Glomerular endothelial cell (primary cell): ENCODE data around the gene SLC25A4. TPM values are rescaled to one million over a fixed set of nuclear protein-coding genes. Genes with fewer than 3 reads are reported as not detected.

ENCODE experiments used
- DNase-seq: peaks from one replicate; pipeline ENCODE4 v3.0.0-alpha.2; 2011; ENCODE audit warnings: low read depth, low spot score; ENCODE audit errors: extremely low read depth
- total RNA-seq: library from RNA; depleted of rRNA; stranded (reverse); fragments of >200 nt; gene quantifications from 2 replicates; pipeline ENCODE4 v1.2.3, GENCODE V29; 2015

SLC25A4 gene
- total RNA-seq, 1 donor from 2014 or later = 14.1 TPM

DNA sequence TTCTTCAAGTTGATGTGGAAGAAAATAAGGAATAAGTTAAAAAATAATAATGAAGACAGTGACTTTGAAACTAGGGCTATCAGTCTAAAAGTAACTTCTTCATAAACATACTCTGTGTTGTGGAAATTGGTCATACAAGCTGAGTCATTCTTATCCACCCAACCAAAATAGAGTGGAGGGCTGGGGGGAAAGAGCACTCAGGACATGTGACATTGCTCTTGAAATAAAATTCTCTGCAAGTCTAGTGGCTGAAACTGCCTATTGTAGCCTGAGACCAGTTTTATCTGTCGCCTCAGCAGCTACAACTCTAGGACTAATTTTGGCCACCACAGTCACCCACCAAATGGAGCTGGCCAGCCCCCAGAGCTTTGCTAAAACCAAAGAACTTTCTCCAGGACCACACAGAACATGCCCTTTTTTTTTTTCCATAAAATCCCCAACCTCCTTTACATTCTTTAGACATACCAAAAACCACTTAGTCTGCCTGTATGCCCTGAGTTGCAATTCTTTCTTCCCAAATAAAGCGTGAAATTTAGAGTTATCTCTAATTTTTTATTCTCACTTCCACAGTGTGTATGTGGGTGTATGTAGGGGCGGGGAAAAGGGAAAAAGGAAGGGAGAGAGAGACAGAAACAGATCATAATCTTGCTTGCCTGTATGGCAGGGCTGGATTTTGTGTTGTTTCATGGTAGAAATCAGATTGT, 23.0 kb upstream of the SLC25A4 start:
- DNase-seq = no peak

DNA sequence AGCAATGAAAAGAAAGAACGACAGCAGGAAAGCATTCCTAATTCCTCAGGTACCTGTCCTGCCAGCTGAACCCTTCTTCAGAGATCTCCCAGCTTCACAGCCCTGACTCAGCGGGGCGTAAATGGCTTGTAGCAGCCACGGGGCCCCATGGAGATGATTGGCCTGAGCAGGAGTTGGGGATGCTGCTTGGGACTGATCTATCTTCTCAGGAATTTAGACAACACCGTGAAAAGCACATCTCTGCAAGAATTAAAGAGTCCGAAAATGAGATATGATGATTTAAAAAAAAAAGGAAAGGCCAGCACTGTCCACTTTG, 22.5 kb upstream of the SLC25A4 start:
- DNase-seq = no peak

DNA sequence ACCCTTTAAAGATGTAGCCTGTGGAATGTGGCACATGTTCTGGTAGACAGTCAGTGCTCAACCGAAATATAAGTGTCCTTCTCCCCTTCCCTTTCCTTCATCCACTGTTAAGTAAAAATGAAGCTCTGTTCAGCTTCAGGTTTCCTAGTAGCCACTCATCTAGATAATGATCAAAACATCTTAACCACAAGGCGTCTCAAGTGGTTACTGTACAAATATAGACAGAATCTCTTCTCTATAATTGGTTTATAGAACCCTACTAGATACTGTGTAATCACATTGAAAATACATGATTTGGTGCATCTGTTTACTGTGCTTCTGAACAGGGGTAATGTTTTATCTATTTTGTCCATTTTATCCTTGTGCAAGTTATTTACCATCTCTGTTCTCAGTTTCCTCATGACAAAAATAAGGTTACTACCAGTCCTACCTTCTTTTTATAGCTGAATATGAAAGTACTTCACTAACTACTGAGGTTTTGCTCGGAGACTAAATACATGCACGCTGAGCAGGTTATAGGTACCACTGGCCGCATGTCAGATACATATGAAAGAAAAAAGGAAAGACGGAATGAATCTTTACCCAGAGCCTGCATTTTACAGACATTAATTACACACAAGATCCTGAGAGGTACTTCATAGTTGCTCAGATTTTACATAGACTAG, 20.3 kb upstream of the SLC25A4 start:
- DNase-seq = no peak

DNA sequence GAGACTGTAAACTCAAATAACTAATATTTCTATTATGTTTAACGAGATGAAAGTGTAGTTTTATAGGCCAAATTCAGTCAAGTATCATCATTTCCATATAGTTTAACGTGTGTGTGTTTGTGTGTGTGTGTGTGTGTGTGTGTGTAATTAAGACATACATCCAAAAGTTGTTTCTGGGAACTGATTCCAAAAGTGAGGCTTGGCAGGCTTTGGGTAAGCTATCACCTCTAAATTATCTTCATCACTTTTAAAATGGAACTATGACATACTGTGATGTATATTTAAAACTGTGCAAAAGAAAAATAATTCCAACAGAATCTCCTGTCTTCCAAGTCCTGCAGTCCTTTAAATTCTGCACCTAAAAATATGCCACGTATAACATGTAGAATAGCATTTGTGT, 19.1 kb upstream of the SLC25A4 start:
- no peak for DNase-seq

DNA sequence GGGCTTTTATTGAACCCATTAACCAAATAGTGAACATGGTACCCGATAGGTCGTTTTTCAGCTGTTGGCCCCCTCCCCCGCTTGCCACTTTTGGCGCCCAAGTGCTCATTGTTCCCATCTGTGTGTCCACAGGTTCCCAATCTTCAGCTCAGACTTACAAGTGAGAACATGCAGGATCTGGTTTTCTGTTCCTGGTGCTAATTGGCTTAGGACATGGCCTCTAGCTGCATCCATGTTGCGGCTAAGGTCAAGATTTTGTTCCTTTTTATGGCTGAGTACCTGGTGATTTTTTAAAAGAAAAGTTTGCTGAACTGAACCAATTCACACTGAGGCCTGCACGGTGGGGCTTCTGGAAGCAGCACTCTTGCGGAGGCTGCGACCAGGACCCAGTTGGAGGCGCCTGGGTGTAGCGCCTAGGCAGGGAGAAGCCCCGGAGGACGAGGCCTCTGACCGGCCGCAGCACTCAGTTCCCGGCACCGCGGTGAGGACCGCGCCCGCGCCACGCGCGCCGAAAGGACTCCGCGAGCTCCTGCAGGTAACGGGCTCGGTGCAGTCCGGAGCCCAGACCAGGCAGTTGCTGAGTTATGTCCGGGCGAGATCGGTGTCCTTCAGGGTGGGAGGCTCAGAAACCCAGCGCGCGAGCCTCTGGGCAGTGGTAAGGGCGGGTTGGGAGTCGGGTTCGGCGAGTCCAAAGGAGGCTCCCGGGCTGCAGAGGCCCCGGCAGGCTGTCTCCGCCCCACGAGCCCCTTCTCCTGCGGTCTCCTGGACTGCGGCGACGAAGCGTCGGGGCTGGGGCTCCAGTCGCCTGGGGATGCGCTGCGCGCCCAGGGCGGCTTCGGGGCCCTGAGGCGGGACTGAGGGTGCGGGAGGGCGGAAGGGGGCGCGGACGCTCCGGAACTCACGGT, 15.8 kb upstream of the SLC25A4 start:
- DNase-seq = no peak

DNA sequence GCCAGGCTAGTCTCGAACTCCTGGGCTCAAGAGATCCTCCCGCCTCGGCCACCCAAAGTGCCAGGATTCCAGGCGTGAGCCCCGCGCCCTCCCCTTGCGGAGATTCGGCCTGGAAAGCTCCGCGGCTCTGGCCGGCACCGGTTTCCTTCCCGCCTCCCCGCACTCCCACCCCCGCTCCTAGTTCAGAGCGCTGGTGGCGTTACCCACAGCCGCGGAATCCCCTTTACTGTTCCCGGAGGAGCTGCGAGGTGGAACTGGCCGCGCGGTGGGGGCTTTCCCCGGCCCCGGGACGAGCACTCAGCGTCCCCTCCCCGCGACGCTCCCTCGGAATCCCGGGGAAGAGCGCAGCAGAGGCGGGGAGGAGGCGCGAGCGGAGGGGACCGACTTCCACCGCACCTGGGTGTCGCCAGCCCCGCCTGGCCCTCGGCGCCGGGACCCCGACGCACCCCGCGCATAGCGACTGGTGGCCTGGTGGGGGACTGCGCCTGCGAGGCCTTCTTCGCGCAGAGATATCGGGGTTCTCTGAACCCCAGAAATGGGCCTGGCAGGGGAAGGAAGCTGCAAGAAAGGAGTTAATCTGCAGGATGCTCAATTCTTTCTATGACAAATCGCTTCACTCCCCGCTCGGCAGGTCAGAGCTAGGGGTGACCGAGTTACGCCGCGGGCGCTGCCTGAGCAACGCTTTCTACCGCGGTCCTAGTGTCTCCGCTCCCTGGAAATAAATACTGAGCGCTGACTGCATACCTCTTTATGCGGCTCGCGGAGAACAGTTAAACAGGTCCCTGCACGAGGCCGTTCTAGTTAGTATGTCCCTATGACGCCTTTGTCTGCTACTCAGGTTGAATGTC, 14.6 kb upstream of the SLC25A4 start:
- DNase-seq = no peak

DNA sequence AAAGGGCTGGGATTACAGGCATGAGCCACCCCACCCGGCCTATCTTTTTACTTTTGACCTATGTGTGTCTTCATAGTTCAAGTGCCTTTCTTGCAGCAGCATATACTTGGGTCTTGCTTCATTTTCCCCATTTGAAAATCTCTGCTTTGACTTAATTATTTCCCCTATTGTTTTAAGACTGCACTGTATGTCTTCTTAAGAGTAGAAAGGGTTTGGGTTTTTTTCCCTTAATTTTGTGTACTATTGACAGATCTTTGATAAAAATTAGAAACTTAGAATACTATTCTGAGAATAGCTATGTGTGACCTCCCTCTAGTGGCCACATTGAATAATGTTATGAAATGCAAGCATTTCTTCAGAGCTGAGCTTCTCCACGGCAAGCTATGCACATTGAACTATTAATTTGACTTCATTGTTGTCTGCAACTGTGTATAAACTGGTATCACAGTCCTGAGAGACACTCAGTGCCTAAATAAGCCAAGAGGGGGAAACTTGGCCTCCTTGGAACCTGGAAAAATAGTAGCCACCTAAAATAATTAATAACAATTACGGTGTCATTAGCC, 8.7 kb upstream of the SLC25A4 start:
- peak; percentile 45 for DNase-seq

DNA sequence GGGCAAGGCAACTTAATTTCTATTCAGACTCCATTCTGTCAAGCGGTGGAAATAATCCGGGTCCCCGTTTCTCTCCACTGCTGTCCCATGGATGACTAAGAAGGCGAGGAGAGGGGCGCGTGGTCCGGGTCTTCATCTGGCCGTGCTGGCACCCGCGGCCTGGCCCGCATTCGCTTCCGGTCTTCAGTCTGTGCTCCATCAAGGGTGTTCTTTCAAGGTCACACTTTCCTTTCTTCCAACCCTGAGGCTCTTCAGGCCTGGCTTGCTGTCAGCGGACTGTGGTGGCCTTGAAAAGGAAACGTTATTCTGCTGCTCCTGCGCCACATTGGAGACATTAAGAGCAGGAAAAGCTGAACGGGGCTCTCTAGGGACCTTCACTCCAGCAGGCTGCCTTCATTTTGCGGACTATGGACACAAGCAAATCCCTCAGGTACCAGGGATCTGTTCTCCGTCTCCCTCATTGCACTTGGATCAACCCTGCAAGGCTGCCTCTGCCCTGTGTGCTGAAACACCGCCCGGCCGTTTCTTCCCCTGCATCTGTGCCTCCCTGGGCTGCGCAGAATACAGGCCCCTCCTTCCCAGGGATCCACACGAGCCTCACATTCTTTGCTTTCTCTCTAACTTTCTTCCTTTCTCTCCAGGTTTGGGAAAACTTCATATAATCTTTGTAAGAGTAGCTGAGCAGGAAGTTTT, 5.7 kb upstream of the SLC25A4 start:
- no peak for DNase-seq

DNA sequence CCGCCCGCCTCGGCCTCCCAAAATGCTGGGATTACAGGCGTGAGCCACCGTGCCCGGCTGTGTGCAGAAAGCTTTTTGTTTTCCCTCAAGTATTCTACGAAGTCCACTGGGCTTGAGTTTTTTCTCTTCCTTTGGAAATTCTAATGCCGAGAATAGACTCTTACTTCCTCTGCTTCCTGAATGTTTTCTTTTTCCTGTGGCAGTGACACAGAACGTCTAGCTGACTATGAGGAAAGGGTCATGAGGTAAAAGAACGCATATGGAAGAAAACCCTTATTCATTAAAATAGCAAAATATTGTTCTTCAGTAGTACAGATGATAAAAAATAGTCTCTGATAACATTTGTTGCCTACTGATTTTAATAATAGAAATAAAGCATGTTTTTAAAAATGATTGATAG, 4.9 kb upstream of the SLC25A4 start:
- DNase-seq = no peak

DNA sequence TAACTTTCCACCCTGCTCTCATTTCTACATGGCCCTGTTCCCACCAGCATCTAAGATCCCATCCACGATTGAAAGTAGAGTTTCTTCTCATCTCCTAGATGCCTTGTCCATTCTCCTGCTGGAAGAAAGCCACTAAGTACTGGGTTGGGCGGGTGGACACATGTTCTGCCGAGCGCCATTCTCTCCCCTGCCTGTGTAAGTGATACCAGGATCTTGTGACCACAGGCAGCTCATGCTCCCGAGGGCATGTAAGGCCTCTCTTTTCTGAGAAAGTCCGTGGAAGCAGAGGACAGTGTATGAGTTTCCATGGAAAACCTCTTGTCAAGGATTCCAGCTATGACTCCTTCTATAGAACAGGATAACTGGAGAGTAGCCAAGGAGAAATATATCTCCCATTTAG, 3.3 kb upstream of the SLC25A4 start:
- no peak for DNase-seq

DNA sequence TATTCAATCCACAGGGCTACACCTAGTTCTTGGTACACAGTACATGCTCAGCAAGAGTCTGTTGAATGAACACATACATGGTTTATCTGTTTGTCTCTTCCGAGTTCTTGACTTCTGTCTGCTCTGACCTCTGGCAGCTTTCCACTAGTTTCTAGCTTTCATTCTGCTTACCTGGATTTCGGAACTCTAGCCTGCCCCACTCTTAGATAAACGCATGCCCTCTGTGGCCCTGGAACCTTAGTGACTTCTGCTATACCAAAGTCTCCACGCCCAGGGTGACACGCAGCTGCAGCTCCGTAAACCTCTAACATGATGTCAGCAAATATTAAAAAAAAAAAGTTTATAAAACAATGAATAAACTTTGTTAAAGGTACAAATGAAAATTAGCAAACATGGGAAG, 1.3 kb upstream of the SLC25A4 start:
- no peak for DNase-seq

DNA sequence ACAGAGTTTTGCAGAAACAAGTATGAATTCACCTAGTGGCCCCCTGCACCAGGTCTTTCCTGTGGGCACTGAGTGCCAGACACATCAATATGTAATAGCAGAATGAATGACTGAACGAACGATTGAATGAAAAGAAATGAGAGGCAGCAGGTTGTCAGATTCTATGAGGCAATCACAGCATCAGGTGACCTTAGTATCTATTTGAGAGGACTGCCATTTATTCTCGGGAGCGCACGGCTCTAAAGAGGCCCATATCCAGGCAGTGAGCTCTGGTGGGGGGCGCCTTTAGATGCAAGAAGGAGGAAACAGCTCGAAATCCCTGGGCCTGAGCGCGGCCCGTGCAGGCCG, 528 bp upstream of the SLC25A4 start:
- no peak for DNase-seq

DNA sequence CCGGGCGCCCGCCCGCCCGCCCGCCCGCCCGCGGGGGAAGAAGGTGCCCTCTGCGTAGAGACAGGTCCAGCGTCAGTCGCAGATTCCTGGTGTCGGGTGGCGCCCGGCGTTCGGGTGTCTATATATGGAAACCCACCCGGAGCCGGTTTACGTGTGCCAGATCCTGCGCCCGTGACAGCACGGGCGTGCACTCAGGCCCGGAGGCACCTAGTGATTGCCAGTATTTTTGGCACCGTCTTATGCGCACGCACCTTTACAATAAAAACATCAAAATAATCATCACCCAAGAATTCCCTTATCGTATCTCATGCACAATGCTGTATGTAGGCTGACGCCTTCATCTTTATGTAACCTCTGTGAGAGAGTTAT, 519 bp downstream of the SLC25A4 start:
- no peak for DNase-seq

DNA sequence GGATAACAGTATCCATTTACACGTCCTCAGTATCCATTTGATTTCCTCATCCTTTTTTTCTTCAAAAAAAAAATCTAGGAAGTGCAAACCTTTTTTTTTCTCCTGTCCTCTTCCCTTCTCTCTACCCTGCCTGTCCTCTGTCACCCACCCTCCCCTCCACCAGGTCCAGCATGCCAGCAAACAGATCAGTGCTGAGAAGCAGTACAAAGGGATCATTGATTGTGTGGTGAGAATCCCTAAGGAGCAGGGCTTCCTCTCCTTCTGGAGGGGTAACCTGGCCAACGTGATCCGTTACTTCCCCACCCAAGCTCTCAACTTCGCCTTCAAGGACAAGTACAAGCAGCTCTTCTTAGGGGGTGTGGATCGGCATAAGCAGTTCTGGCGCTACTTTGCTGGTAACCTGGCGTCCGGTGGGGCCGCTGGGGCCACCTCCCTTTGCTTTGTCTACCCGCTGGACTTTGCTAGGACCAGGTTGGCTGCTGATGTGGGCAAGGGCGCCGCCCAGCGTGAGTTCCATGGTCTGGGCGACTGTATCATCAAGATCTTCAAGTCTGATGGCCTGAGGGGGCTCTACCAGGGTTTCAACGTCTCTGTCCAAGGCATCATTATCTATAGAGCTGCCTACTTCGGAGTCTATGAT, 1.7 kb downstream of the SLC25A4 start:
- DNase-seq = no peak

DNA sequence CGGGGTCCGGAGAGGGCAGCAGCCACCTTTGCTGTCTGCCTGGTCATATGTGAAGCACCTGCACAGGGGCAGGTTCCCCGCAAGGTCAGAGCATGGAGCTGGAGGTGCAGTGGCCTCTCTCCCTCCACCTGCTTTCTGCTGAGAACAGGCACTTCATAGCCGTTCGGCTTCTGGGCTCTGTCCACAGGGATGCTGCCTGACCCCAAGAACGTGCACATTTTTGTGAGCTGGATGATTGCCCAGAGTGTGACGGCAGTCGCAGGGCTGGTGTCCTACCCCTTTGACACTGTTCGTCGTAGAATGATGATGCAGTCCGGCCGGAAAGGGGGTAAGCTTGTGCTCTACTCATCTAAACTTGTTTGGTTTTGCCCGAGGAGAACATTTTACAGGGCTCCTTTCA, 2.5 kb downstream of the SLC25A4 start:
- no peak for DNase-seq

DNA sequence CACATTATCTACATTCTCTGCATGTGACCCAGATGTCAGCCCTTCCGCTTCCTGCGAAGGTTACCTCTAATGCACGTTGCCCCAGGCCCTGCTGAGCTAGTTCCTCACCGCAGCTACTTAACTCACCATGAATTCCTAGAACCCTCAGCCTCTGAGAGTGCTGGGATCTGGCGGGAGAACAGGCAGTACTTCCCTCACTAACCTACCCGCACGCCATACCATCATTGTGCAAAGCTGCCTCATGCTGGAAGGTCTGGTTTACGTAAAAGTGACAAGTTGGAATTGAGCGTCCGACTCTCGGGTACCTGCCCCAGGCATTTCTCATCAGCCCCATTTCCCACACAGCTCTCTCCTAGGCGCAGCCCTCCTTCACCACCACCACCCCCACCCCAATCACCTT, 6.3 kb downstream of the SLC25A4 start:
- no peak for DNase-seq

DNA sequence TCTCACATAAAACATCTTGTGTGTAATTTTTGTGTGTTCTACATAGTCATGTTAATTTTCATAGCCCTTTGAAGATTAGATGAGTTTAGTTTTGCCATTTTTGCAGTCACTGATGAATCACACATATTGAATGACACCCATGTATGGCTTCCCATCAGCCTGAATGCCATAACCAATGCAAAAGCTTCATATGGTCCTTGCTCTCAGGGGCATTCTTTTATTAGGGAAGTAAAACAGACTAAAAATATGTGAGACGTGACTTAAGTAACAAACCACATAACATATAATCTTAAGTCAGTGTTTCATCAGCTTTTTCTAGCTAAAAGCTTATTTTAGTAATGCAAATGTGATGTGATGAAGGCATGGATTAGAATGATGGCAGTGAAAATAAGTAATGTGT, 8.2 kb downstream of the SLC25A4 start:
- no peak for DNase-seq

DNA sequence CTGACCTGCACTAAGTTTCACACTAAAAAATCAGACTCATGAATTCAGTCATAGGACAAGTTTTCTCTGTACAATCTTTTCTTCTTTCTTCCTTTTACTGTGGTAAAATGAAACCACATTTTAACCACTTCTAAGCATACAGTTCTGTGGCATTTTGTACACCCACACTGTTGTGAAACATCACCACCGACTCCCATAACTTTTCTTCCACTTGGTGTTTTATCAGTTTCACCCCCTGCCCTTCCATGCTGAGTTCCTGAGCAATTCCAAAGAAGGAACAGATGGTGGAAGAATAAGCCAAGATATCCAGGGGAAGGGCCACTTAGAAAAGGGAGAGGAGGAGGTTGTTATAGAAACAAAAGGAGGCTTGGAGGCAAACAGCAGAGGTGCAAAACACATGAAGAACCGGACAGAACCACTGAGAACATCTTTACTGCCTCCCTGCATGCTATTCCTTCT, 22.6 kb downstream of the SLC25A4 start:
- DNase-seq = no peak

DNA sequence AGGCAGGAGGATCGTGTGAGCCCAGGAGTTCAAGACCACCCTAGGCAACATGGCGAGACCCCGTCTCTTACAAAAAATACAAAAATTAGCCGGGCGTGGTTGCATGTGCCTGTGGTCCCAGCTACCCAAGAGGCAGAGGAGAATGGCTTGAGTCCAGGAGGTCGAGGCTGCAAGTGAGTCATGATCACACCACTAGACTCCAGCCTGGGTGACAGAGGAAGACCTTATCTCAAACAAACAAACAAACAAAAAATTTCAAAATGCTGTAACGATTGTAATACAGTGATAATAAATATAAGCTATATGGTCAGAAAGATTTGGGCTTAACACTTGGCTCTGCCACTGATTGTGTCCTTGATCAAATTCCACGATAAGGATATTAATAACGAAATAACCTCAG, 24.2 kb downstream of the SLC25A4 start:
- DNase-seq = no peak
